Left hindlimb (tissue), 1 donor: ENCODE data around the gene SENP2.
A peak's percentile ranks its signal among the peaks of the same experiment; 100 is the strongest.
"Not testable (repeated sequence)": the region's sequence is repeated elsewhere in the genome, so short reads cannot be mapped to it uniquely, and the experiment has no call there.

Source experiments
- DNase-seq: peaks from one replicate; pipeline ENCODE4 v3.0.0-alpha.2; 2018

Gene SENP2

DNA sequence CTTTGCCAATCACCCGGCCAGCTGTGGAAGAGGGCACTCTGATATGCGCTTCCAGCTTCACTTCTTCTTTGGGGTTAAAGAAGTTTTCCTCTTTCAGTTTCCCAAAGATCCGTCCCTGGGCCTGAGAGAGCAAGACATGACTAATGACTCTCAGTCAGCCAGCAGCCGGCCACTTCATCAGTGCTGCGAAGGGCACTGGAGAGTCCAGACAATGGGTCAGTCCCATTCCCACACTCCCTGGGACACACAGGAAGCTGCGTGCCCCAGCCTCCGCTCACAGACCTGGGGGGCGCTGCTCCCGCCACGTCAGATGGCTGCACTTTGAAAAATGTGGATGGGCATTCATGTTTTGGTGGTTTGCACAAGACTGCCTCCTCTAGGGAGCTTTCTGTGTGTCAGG lies 63.3 kb downstream of the SENP2 start:
- no peak for DNase-seq

DNA sequence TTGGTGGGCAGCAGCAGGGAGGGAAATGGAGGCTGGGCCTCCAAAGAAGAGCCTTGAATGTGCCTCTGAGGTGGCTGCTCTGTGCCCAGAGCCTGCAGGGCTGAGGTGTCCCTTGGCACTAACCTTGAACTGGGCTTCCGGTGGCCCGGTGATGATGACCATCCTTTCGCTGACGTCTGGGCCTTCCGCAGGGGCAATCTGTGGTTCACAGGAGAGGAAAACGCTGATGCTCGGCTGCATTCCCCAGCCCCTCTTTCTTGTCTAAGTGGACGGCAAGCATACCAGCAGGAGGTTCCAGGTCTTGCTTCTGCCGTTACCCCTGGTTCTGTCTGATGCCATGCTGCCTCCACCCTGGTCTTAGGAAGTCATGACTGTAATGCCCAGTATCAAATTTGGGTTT lies 65.9 kb downstream of the SENP2 start:
- no peak for DNase-seq

DNA sequence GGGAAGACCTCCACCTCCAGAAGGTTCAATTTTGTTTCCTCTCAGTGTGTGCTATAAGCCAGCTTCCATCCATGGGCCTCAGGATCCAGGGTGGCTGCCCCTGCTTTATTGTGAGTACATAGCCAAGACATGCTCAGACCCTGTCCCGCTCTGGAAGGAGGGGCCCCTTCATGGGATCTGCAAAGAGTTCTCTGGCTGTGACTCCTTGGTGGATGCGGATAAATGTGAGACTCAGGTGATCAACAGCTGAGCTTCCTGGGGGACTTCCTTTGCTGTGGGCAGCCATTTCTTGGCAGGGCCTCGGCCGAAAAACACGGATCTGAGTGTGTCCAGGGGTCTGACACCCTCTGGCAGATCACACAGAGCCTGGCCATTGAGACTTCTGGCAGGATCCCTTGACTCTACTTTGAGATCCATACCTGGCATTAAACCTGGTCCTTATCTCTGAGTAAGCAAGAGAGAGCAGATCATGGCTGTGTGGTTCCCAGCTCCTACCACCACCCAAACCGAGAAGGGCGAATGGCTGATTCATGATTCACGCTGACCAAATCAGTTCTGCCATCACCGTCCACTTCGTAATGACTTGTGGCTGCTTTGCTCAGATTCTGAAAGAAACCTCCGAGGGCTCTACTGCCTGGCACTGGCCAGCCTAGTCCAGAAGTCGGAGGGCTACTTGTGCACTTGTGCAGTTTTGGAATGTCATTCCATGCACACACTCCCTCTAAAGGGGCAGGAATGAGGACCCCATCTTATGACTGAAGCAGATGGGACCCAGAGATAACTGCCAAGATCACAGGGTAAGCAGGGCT lies 68.1 kb downstream of the SENP2 start:
- DNase-seq = no peak

DNA sequence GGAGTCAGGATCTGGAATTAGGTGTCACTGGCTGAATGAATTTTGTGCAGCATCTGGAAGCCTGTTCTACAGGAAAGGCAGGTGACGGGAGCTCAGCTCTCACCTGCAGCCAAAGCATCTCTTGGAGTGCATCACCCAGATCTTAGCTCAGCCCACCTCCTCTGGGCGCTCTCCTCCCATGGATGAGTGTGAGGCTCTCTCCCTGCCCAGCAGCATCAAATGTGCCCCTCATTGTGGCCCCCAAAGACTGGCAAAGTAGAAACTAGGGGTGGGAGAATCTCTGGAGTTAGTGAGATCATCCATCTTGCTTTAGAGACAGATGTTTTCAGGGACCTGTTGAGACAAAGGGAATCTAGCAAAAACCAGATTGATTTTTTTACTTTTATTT lies 68.7 kb downstream of the SENP2 start:
- no peak for DNase-seq

DNA sequence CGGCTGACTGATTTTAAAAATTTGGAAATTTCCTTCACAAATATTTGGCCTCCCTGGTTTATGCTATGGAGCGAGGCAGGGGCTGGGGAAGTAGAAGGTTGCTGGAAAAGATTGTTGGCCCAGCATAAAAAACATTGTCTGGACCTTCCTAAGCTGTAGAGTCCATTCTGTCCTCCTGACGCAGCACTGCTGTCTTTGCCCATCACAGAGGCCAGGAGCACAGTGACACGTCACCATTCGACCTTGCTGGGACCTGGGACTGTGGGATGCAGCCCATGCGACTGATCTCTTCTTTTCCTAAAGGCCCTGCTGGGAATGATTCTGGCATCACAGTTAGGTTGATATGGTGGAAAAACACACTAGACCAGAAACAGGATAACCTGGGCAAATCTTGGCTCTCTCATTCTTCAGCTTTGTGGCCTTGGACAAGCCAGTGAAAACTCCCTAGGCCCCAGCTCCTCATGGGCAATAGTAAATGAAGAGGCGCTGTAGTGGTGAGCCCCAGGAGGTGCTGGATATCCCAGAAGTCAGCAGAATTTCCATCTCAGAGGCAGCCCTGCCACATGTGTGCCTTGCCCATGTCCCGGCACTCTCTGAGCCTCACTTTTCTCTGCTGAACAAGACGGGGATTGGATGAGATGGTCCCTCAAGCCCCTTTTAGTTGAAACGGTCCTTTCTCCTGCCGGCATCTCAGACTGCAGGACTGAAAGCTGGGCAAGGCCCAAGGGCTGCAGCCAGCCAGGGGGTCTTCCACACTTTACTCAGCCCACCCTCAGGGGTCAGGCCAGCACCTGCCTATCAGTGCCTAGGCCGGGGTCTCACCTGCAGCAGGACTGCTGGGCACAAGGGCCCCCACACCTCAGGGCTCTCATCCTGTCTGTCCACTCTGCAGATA lies 69.6 kb downstream of the SENP2 start:
- no peak for DNase-seq

DNA sequence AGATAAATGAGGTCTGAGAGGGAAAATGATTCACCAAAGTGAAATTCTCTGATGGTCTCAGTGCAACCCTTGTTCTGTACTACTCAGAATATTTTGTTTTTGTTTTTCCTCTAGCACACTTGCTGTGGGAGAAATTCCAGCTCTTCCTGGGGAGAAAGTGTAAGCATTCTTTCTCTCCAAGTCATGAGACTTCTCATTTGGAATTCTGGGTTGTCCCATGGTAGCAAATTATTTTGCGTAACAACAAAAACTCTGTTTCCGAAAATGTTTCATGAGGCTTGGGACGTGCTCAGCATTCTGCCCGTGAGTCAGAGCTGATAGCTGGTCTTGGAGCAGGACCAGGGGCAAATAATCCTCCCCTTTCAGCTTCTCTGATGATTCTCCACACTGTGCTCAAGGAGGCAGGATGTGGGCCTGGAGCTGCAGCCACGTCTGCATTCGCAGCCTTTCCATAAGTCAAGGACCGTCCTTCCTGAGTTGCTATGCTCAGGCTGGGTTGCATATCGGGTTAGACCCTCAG lies 70.3 kb downstream of the SENP2 start:
- DNase-seq = no peak

DNA sequence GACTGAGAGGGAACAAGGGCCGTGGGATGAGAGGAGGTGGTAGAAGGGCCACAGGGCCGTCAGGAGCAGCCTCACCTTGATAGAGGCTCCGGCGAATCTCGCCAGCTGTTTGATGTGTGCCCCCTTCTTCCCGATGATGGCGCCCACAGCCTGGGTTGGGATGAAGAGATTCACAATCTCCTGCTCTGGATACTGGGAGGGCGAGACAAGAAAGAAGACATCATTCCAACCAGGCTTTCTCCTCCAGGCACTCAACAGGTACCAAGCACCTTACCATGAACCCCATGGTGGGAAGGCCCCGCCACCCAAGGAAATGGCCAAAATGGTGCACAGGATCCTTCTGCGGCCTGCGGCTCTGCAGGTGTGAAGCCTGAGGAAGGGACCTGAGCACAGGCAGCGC lies 71.1 kb downstream of the SENP2 start:
- DNase-seq = no peak

DNA sequence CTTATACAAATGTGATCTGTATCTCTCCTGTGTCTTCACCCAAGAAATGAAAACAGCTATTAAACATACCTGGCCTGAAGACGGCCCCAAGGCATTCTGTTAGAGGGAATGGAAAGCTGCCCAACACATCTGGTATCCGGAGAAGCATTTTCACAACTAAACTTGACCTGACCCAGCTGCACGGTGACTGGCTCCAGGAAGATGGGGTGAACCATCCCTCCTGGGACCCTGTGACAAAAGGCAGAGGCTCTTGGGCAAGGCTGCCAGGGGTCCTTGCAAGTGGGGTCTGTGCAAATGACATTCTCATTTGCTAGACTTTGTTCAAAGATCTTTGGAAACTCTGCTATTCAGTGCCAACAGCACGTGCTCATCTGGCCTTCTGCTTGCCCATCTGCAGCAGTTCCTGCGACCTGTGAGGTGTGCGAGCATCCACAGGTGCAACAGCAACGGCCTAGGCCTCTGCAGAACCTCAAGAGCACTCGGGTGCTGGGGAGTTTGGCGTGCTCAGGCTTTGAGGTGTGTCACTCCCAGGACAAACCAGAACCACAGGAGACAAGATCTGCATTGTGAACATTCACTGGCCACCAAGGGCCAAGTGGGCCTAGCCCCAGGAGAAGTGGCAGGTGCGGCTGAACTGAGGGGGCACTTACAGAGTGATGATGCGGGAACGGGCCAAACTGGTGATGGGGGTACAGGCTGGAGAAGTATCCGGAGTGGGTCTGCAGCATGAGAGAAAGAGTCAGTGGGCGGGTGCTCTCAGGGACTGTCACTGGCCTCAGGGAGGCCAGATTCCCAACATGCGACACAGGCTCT lies 71.8 kb downstream of the SENP2 start:
- no peak for DNase-seq

DNA sequence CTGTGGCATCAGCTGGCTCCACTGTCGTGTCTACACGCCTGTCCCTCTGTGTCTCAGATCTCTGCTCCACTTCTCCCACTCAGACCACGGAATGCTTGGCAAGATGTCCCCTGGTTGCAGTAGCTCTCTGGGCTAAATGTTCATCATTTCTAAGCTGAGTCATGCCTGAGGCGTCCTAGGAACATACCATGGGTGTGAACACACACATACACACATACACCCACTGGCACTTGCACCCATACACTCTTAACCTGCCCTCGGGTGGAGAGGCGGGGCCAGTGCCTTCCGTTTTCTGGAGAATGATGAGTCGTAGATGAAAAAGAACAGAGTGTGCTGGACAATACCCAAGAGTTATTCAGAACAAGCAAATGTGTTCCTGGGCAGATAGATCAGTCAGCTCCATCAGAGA lies 72.4 kb downstream of the SENP2 start:
- no peak for DNase-seq

DNA sequence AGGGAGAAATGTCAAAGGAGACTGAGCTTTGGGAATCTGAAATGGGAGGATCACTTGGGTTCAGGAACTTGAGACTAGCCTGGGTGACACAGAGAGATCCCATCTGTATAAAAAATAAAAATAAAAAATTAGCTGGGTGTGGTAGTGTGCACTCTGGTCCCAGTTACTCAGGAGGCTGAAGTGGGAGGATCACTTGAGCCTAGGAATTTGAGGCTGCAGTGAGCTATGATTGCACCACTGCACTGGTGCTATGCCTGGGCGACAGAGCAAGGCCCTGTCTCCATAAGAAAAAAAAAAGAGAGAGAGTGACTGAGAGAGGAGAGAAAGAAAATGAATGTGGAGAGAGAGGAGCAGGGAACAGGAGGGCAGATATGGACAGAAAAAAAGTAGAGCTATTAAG lies 72.8 kb downstream of the SENP2 start:
- no peak for DNase-seq

DNA sequence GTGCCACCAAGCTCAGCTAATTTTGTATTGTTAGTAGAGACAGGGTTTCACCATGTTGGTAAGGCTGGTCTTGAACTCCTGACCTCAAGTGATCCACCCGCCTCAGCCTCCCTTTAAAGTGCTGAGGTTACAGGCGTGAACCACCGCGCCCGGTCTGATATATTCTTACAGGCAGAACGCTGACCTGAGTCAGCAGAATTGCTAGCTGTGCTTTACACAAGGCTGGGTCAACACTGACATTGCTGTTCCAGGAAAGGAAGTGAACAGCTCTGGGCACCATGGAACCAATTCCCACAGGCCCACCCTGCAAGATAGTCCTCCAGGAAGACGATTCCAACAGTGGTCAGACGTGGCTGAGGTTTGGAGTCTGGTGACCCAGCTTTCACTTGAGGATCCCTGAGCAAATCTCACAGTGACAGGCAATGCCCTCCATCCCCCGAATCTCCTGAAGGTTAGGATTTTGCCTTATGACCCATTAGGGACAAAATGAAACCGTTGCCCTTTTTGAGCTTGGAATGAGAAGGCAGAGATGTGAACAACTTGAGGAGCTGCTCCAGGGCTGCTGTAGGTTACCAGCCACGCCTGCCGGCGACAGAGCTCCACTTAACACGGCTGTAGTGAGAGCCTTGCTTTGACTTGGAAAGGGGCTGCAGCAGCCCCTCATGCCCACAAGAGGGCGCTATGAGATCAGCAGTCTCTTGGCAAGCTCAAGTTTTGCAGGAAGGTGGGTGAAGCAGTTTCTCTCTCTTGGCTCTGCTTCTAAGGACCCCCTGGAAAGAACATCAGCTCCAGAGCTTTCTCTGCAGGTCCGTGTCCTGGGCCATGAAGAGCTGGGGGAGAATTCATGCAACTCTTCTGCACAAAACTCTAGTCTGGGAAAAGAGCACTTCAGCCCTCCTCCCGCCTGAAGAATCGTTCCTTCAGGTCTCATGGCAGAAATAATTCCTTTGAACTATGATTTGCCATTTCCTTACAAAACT lies 74.1 kb downstream of the SENP2 start:
- DNase-seq = peak; percentile 76

DNA sequence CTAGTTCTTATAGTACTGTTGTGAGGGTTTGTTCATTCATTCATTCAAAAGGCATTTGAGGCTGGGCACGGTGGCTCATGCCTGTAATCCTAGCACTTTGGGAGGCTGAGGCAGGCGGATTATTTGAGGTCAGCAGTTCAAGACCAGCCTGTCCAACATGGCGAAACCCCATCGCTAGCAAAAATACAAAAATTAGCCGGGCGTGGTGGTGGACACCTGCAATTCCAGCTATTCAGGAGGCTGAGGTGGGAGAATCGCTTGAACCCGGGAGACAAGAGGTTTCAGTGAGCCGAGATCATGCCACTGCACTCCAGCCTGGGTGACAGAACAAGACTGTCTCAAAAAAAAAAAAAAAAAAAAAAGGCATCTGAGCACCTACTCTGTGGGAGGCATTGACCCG lies 75.2 kb downstream of the SENP2 start:
- DNase-seq = not testable (repeated sequence)

DNA sequence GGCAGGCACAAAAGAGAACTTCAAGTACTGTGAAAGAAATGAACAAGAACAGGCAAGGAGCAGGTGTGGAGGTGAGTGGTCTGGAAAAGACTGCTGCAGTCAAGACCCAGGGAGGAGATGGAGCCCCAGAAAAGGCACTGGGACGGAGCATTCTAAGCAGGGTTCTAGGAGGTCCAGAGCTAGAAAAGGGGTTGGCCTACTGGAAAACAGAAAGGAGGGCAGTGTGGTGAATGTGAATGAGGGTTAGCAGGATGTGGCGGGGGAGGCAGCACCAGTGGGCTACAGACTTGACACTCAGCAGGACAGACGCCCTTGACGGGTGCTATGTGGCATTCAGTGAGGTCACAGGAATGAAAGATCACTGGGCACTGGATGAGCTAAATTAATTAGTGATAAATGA lies 75.7 kb downstream of the SENP2 start:
- no peak for DNase-seq

DNA sequence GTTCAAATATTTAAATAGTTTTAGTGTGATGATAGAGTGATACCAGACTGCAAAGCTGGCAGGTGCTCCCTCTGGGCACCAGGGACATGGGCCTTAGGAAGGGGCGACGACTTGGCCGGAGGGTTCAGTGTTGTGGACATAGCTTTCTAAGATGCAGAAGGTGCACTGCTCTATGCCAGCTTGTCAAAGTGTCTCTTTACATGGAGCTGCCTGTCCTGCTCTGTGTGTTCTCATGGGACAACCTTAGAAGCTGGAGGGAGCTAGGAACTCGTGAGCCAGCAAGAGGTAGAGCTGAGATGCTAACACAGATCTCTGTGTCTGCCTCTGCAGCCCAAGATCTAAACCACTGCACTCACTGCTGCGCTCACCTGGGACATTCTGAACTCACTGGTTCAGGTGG lies 77.8 kb downstream of the SENP2 start:
- no peak for DNase-seq

DNA sequence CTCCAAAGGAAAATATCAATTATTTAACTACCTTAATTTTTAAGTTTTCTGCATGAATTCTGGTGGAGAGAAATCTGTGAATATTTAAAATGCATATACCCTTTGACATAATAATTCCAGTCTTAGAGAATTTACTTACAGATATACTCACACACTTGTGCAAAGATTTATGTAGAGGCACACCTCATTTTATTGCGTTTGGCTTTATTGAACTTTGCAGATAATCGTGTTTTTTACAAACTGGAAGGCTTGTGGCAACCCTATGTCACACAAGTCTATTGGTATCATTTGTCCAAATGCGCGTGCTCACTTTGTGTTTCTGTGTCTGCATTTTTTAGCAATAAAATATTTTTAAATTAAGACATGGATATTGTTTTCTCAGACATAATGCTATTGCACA lies 81.5 kb downstream of the SENP2 start:
- DNase-seq = no peak

DNA sequence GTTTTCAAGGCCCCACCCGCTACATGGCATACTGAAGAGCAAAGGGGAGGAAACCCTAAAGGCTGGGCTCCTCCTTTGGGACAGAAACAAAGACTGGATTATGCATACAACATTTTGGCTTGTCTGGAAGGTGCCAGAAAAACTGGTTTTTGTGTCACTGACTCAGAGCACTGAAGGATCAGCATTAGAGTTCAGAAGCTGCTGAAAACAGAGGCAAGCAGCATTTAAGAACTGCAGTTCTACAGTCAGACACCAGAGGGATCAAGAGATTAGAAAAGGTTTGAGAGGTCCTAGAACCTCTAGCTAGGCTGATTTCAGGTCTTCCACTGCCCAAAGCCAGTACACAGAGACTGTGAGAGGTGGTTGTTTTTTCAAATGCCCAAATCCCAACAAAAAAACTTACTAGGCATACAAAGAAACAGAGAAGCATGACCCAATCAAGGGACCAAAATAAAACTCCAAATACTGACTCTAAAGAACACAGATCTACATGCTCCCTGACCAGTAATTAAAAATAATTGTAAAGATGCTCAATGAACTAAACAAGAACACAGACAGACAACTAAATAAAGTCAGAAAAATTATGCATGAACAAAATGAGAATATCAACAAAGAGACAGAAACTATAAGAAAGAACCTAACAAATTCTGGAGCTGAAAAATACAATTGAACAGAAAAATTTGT lies 91.2 kb downstream of the SENP2 start:
- no peak for DNase-seq

DNA sequence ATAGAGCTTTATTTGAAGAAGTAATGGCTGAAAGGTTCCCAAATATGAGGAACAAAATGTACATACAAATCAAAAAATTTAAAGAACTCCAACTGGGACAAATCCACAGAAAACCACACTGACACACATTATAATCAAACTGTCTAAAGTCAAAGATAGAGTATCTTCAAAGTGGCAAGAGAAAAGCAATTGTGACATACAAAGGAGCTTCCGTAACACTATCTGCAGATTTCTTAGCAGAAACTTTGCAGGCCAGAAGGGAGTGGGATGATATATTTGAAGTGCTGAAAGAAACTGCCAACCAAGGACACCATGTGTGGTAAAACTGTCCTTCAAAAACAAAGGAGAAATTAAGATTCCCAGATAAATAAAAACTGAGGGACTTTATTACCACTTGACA lies 91.9 kb downstream of the SENP2 start:
- DNase-seq = no peak

DNA sequence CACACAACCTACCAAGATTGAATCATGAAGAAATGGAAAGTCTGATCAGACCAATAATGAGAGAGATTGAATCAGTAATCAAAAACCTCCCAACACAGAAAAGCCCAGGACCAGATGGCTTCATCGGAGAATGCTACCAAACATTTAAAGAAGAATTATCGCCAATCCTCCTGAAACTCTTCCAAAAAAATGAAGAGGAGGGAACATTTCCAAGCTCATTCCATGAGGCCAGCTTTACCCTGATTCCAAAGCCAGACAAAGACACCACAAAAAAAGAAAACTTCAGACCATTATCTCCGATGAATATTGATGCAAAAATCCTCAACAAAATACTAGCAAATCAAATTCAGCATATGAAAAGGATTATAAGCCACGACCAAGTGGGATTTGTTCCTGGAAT lies 94.1 kb downstream of the SENP2 start:
- no peak for DNase-seq
